Peyer's patch (tissue), 4 donors: ENCODE measurements around the gene PPP1CC. TPM values are rescaled to one million over a fixed set of nuclear protein-coding genes. Genes with fewer than 3 reads are reported as not detected.

Source experiments
- DNase-seq, 3 donors: peaks; one replicate each; pipeline ENCODE4 v3.0.0-alpha.2; 2017 to 2019
- H3K27ac ChIP-seq, 4 donors: fragments of 200-600 bp; sonication (generic); one replicate each; pipeline ENCODE4 v1.5.1; 2016 to 2019
- H3K27me3 ChIP-seq, 2 donors: fragments of 200-600 bp; sonication (generic); one replicate each; pipeline ENCODE4 v1.5.1; 2019
- H3K36me3 ChIP-seq, 3 donors: fragments of 200-600 bp; sonication (generic); one replicate each; pipeline ENCODE4 v1.5.1; 2016 to 2019
- H3K4me1 ChIP-seq, 4 donors: fragments of 200-600 bp; sonication (generic); one replicate each; pipeline ENCODE4 v1.5.1; 2016 to 2019
- H3K4me3 ChIP-seq, 4 donors: fragments of 200-600 bp; sonication (generic); 1 replicate in 3 of 4; 2 replicates in 1 of 4; pipeline ENCODE4 v1.5.1; 2016 to 2019; ENCODE audit warnings: mild to moderate bottlenecking in 1 of 4
- H3K9me3 ChIP-seq, 4 donors: fragments of 200-600 bp; sonication (generic); one replicate each; pipeline ENCODE4 v1.5.1; 2016 to 2019; ENCODE audit warnings: mild to moderate bottlenecking in 1 of 4
- CTCF ChIP-seq, 6 experiments: fragments of 450-650 bp in 4 of 6; fragments of 200-600 bp in 2 of 6; sonication (generic) in 1 of 6; IDR thresholded peaks; one replicate each; pipeline ENCODE4 v1.5.1; 2017 to 2019; ENCODE audit warnings: antibody characterized with exemption in 6 of 6, mild to moderate bottlenecking in 3 of 6, moderate library complexity in 1 of 6
- POLR2A ChIP-seq, 2 donors: fragments of 450-650 bp; IDR thresholded peaks; one replicate each; pipeline ENCODE4 v1.5.1; 2017; ENCODE audit warnings: antibody characterized with exemption in 2 of 2, mild to moderate bottlenecking in 2 of 2, moderate library complexity in 2 of 2
- total RNA-seq, 4 donors: library from RNA; depleted of rRNA; stranded (reverse); fragments of >200 nt; gene quantifications; one replicate each; pipeline ENCODE4 v1.1.0, GENCODE V29; 2016

PPP1CC gene
- total RNA-seq, 4 donors from 2014 or later = 174 to 361 (median 217) TPM

DNA sequence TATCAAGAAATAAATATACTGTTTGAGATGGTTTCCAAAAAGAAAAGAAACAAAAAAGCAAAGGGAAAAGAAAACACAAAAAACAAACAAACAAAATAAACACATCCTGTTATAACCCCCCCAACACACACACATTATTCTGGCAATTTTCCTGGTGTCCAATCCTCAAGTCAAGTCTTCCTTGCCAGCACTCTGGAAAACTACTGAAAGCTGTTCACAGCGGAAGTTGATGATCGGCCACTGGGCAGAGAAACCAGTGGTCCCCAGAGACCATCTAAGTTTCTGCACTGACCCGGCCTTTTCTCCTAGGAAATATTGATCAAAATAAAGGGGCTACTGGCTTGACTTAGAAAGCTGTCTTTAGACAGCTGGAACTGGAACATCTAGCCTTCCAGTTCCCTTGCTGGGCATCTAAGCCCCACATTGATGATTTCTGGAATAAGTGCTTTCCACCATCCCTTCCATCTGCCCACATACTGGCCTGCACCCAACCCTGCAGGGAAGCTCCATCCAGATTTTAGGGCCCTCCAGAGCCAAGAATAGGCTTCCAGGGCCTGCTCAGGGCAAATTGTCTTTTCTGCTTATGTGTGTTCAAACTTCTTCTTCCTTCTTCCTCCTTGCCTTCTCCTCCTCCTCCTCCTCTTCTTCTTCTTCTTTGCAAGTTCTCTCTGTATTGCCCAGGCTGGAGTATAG, 11.6 kb upstream of the PPP1CC start:
- no peak for DNase-seq
- no peak overlapping the region for H3K27ac ChIP-seq
- H3K4me1 ChIP-seq = no peaks in the 10 kb centered on the region
- no peak overlapping the region for H3K4me3 ChIP-seq
- TF ChIP-seq CTCF (IDR thresholded peaks at IDR 0.05) = no peak
- TF ChIP-seq POLR2A (IDR thresholded peaks at IDR 0.05) = no peak
- H3K36me3 ChIP-seq = no peaks in the 10 kb centered on the region
- no peaks in the 10 kb centered on the region for H3K27me3 ChIP-seq
- no peaks in the 10 kb centered on the region for H3K9me3 ChIP-seq

GRCh38 chr12:110750784-110751461, 8.2 kb upstream of the PPP1CC start:
- TF ChIP-seq CTCF (IDR thresholded peaks at IDR 0.05) (no peak), POLR2A (IDR thresholded peaks at IDR 0.05) (no peak)
- DNase-seq = no peak
- peak overlapping the region; percentile 10 to 59 (median 36) for H3K27ac ChIP-seq
- no peaks in the 10 kb centered on the region for H3K4me1 ChIP-seq
- no peak overlapping the region for H3K4me3 ChIP-seq
- H3K9me3 ChIP-seq = no peaks in the 10 kb centered on the region
- no peaks in the 10 kb centered on the region for H3K36me3 ChIP-seq
- no peaks in the 10 kb centered on the region for H3K27me3 ChIP-seq

DNA sequence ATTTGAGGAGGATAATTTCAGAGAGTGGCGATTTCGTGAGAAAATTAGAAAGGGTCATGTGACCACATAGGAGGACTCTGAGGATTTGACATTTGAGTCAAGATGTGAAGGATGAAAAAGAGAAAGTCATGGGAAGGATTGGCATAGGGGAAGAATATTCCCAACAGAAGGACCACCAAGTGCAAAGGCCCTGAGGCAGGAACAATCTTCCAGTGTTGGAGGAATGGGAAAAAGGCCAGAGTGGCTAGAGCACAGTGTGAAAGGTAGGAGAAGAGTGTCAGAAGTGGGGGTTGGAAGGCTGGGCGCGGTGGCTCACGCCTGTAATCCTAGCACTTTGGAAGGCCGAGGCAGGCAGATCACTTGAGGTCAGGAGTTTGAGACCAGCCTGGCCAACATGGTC, 3.9 kb upstream of the PPP1CC start:
- Histone ChIP-seq H3K27me3 (no peaks in the 10 kb centered on the region), H3K4me1 (peaks cover 0 to 22% (median 0%) of the 10 kb centered on the region in 4 donors), H3K4me3 (no peak overlapping the region), H3K9me3 (no peaks in the 10 kb centered on the region), H3K36me3 (no peaks in the 10 kb centered on the region), H3K27ac (peak overlapping the region in 1 of 4 donors; percentile 95)
- TF ChIP-seq POLR2A (IDR thresholded peaks at IDR 0.05) = no peak
- TF ChIP-seq CTCF (IDR thresholded peaks at IDR 0.05) = no peak
- no peak for DNase-seq

- H3K4me1 ChIP-seq = peaks cover 0 to 22% (median 0%) of the 10 kb centered on the region in 4 donors
- no peak overlapping the region for H3K4me3 ChIP-seq
- peak overlapping the region; percentile 92 to 95 (median 93) for H3K27ac ChIP-seq
- peak in 1 of 3 donors; percentile 53 for DNase-seq
- TF ChIP-seq POLR2A (IDR thresholded peaks at IDR 0.05) = no peak
- TF ChIP-seq CTCF (IDR thresholded peaks at IDR 0.05) = no peak
- H3K27me3 ChIP-seq = no peaks in the 10 kb centered on the region
- no peaks in the 10 kb centered on the region for H3K36me3 ChIP-seq
- H3K9me3 ChIP-seq = no peaks in the 10 kb centered on the region
These were observed 3.0 kb upstream of the PPP1CC start for GRCh38 chr12:110745542-110746284.

DNA sequence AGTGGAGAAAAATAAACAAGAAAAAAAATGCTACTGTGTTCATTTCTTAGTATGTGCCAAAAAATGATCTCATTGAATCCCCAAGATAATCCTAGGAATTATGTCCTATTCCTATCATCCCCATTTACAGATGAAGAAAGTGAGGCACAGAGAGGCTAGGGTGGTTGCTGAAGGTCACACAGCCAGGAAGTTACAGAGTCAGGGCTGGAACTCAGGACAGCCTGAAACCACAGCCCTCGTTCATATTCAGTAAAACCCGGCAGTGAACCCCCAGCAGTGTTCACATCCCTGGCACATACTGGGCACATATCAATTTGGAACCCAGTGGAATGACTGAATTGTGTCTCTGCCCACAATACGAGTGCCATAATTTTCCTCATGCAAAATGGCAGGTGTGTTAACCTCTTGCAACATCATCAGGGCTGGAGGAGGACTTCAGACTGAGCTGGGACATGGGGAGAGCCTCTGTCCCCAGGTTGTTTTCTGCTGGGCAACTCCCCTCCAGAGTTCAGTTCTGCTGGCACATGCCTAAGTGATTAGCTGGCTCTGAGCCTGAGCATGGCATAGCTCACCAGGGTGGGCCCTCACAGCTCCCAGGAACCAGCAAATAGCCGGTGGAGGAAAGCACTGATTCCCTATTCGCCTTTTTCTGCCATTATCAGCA, 2.0 kb upstream of the PPP1CC start:
- Histone ChIP-seq H3K27ac (peak overlapping the region; percentile 92 to 95 (median 93)), H3K27me3 (no peaks in the 10 kb centered on the region), H3K9me3 (no peaks in the 10 kb centered on the region), H3K36me3 (no peaks in the 10 kb centered on the region), H3K4me3 (peak overlapping the region in 1 of 4 donors; percentile 20), H3K4me1 (peaks cover 0 to 32% (median under 1%) of the 10 kb centered on the region in 4 donors)
- peak in 2 of 3 donors; percentile 81 to 88 for DNase-seq
- peak in 1 of 2 donors; percentile 28 for TF ChIP-seq POLR2A (IDR thresholded peaks at IDR 0.05)
- TF ChIP-seq CTCF (IDR thresholded peaks at IDR 0.05) = no peak
